ENCODE data around the gene HSD17B3. TPM values are rescaled to one million over a fixed set of nuclear protein-coding genes. Genes with fewer than 3 reads are reported as not detected.
A peak's percentile ranks its signal among the peaks of the same experiment; 100 is the strongest.

HSD17B3 gene
- total RNA-seq, 1 experiment from 2014 or later: not detected

GRCh38 chr9:96222132-96222531 is 79.8 kb downstream of the HSD17B3 start:
- CTCF ChIA-PET: no interaction called here
- intact Hi-C loops (cut with micrococcal nuclease; ENCODE audit: unreplicated experiment): no loop called here
- Histone ChIP-seq H3K4me3 (no peak overlapping the region), H2AFZ (no peak overlapping the region), H3K4me2 (no peak overlapping the region), H3K9me3 (ENCODE audit: insufficient read depth, low read depth) (peaks cover 15% of the 10 kb centered on the region), H3K27ac (no peak overlapping the region), H3K36me3 (ENCODE audit: low read depth) (no peaks in the 10 kb centered on the region), H4K20me1 (ENCODE audit: insufficient read depth) (no peaks in the 10 kb centered on the region), H3K79me2 (ENCODE audit: low read depth) (no peaks in the 10 kb centered on the region), H3F3A (ENCODE audit: insufficient read depth, low read depth) (no peaks in the 10 kb centered on the region), H3K4me1 (replicated peaks; ENCODE audit: insufficient read depth) (no peaks in the 10 kb centered on the region), H3K9me2 (ENCODE audit: insufficient read depth) (no peaks in the 10 kb centered on the region), H3K27me3 (ENCODE audit: insufficient read depth, low read depth) (no peaks in the 10 kb centered on the region; the same call in none of the 2 replicates)
- TF ChIP-seq CTCF (conservative IDR thresholded peaks at IDR 0.05) (peak; percentile 66), EZH2 (IDR thresholded peaks at IDR 0.05; ENCODE audit: low read depth) (no peak)
- POLR2A ChIA-PET (ENCODE audit: unreplicated experiment): no interaction called here
- no TSS peak for BruUV-seq (replicated peaks)
- DNase-seq: no peak

GRCh38 chr9:96219900-96220257 is 82.1 kb downstream of the HSD17B3 start:
- Histone ChIP-seq H3F3A (ENCODE audit: insufficient read depth, low read depth) (no peaks in the 10 kb centered on the region), H3K27ac (no peak overlapping the region), H3K4me1 (replicated peaks; ENCODE audit: insufficient read depth) (no peaks in the 10 kb centered on the region), H3K9me3 (ENCODE audit: insufficient read depth, low read depth) (peaks cover 15% of the 10 kb centered on the region), H3K4me2 (no peak overlapping the region), H3K36me3 (ENCODE audit: low read depth) (no peaks in the 10 kb centered on the region), H4K20me1 (ENCODE audit: insufficient read depth) (no peaks in the 10 kb centered on the region), H3K79me2 (ENCODE audit: low read depth) (no peaks in the 10 kb centered on the region), H3K4me3 (no peak overlapping the region), H3K9me2 (ENCODE audit: insufficient read depth) (no peaks in the 10 kb centered on the region), H3K27me3 (ENCODE audit: insufficient read depth, low read depth) (peaks cover 7% of the 10 kb centered on the region), H2AFZ (no peak overlapping the region)
- intact Hi-C loops (cut with micrococcal nuclease; ENCODE audit: unreplicated experiment): loop anchor here (1.0 to 10.0 kb wide), 8 partner anchors 97 to 1668 kb away; no protein-coding TSS in a partner anchor
- POLR2A ChIA-PET (ENCODE audit: unreplicated experiment): interaction anchor here (0.5 to 0.6 kb wide), 2 partner anchors 711 to 1110 kb away, joined by 8 to 9 read pairs; no protein-coding TSS in a partner anchor
- TF ChIP-seq CTCF (conservative IDR thresholded peaks at IDR 0.05) (no peak; the same call in 1 of the 2 replicates), EZH2 (IDR thresholded peaks at IDR 0.05; ENCODE audit: low read depth) (no peak)
- no peak for DNase-seq
- no TSS peak for BruUV-seq (replicated peaks)
- CTCF ChIA-PET: interaction anchor here (0.6 to 0.9 kb wide), 5 partner anchors 97 to 1554 kb away, joined by 3 to 11 read pairs (median 4); no protein-coding TSS in a partner anchor

- Histone ChIP-seq H3K79me2 (ENCODE audit: low read depth) (no peaks in the 10 kb centered on the region), H3K27ac (no peak overlapping the region), H3K9me2 (ENCODE audit: insufficient read depth) (no peaks in the 10 kb centered on the region), H3K9me3 (ENCODE audit: insufficient read depth, low read depth) (peaks cover 9% of the 10 kb centered on the region), H3K36me3 (ENCODE audit: low read depth) (no peaks in the 10 kb centered on the region), H3K27me3 (ENCODE audit: insufficient read depth, low read depth) (peaks cover 13% of the 10 kb centered on the region), H3K4me2 (no peak overlapping the region), H4K20me1 (ENCODE audit: insufficient read depth) (no peaks in the 10 kb centered on the region), H3F3A (ENCODE audit: insufficient read depth, low read depth) (no peaks in the 10 kb centered on the region), H3K4me1 (replicated peaks; ENCODE audit: insufficient read depth) (no peaks in the 10 kb centered on the region), H3K4me3 (no peak overlapping the region), H2AFZ (no peak overlapping the region)
- intact Hi-C loops (cut with micrococcal nuclease; ENCODE audit: unreplicated experiment): loop anchor here (1.0 to 10.0 kb wide), 8 partner anchors 98 to 1667 kb away; no protein-coding TSS in a partner anchor
- CTCF ChIA-PET: interaction anchor here (0.6 to 0.9 kb wide), 7 partner anchors 8 to 1553 kb away, joined by 3 to 11 read pairs (median 4); no protein-coding TSS in a partner anchor
- peak in 1 of 2 experiments; percentile 52 for DNase-seq
- TF ChIP-seq EZH2 (IDR thresholded peaks at IDR 0.05; ENCODE audit: low read depth): no peak
- TF ChIP-seq CTCF (conservative IDR thresholded peaks at IDR 0.05): peak; percentile 60
- no TSS peak for BruUV-seq (replicated peaks)
- POLR2A ChIA-PET (ENCODE audit: unreplicated experiment): interaction anchor here (0.5 to 0.6 kb wide), 2 partner anchors 710 to 1109 kb away, joined by 8 to 9 read pairs; no protein-coding TSS in a partner anchor
Measured at GRCh38 chr9:96219026-96219899, 82.7 kb downstream of the HSD17B3 start.

Measured in PC-9 (cell line).